WTC11 (cell line): ENCODE measurements around the gene ZNF160. TPM values are rescaled to one million over a fixed set of nuclear protein-coding genes. Genes with fewer than 3 reads are reported as not detected.

Source experiments
- ATAC-seq: fragments of 200-7000 bp; cut with Tn5 transposase; 2 replicates; pipeline ENCODE4 v1.10.0; 2021; ENCODE audit warnings: mild to moderate bottlenecking, moderate library complexity
- CTCF ChIA-PET: fragments of 300-600 bp; sonication (Branson Sonifier 250); formaldehyde crosslinking; loops from one replicate; lab custom pipeline; 2021; ENCODE audit warnings: antibody characterized with exemption; lab: Charles Lee
- POLR2A ChIA-PET: fragments of 350-600 bp; sonication (Branson Sonifier 250); formaldehyde crosslinking; loops from one replicate; lab custom pipeline; 2021; ENCODE audit warnings: antibody characterized with exemption; lab: Charles Lee
- DNase-seq: peaks from one replicate; pipeline ENCODE4 v3.0.0; 2021; ENCODE audit warnings: low spot score
- H3K27ac Mint-ChIP-seq: 2 replicates; pipeline ENCODE4 v1.8.0; 2021; ENCODE audit warnings: mixed read lengths
- H3K27me3 Mint-ChIP-seq: 2 replicates; pipeline ENCODE4 v1.8.0; 2021; ENCODE audit warnings: low read depth, mild to moderate bottlenecking, moderate library complexity, mixed read lengths
- H3K36me3 Mint-ChIP-seq: 2 replicates; pipeline ENCODE4 v1.8.0; 2021; ENCODE audit warnings: mixed read lengths
- H3K4me1 Mint-ChIP-seq: 2 replicates; pipeline ENCODE4 v1.8.0; 2022; ENCODE audit warnings: mixed read lengths
- H3K4me3 Mint-ChIP-seq: 2 replicates; pipeline ENCODE4 v1.8.0; 2021; ENCODE audit warnings: mild to moderate bottlenecking, moderate library complexity, mixed read lengths
- H3K9me3 Mint-ChIP-seq: 2 replicates; pipeline ENCODE4 v1.8.0; 2021; ENCODE audit warnings: mixed read lengths
- ATF1 ChIP-seq: sonication (generic); formaldehyde crosslinking; IDR thresholded peaks from 2 replicates; pipeline ENCODE4 v1.8.1; 2023; ENCODE audit warnings: mild to moderate bottlenecking, moderate library complexity, missing genetic modification reagents
- CTCF ChIP-seq: fragments of 200-600 bp; IDR thresholded peaks from 2 replicates; pipeline ENCODE4 v1.8.0; 2022; ENCODE audit warnings: antibody characterized with exemption
- E2F1 ChIP-seq: sonication (generic); formaldehyde crosslinking; IDR thresholded peaks from 2 replicates; pipeline ENCODE4 v1.8.0; 2022; ENCODE audit warnings: mild to moderate bottlenecking, missing genetic modification reagents
- FOXJ3 ChIP-seq: sonication (generic); formaldehyde crosslinking; IDR thresholded peaks from 2 replicates; pipeline ENCODE4 v1.9.0; 2021; ENCODE audit warnings: missing genetic modification reagents, mild to moderate bottlenecking, borderline replicate concordance
- FOXP4 ChIP-seq: sonication (generic); formaldehyde crosslinking; IDR thresholded peaks from 2 replicates; pipeline ENCODE4 v1.8.0; 2022; ENCODE audit warnings: mild to moderate bottlenecking, missing genetic modification reagents
- RELA ChIP-seq: sonication (generic); formaldehyde crosslinking; IDR thresholded peaks from 2 replicates; pipeline ENCODE4 v1.8.1; 2022; ENCODE audit warnings: missing genetic modification reagents, mild to moderate bottlenecking, borderline replicate concordance
- SMAD4 ChIP-seq: sonication (generic); formaldehyde crosslinking; IDR thresholded peaks from 2 replicates; pipeline ENCODE4 v1.8.0; 2022; ENCODE audit warnings: mild to moderate bottlenecking, missing genetic modification reagents
- ZMAT4 ChIP-seq: fragments of 250-450 bp; sonication (Bioruptor Pico); IDR thresholded peaks from 2 replicates; pipeline ENCODE4 v1.9.0; 2021; ENCODE audit warnings: mild to moderate bottlenecking
- ZNF532 ChIP-seq: fragments of 250-450 bp; sonication (Bioruptor Pico); IDR thresholded peaks from 2 replicates; pipeline ENCODE4 v1.9.0; 2021; ENCODE audit warnings: mild to moderate bottlenecking, borderline replicate concordance
- total RNA-seq: library from RNA; stranded (reverse); gene quantifications from 3 replicates; pipeline ENCODE4 v1.2.3, GENCODE V29; 2021
- TF ChIP-seq, protein P1 (sequence below): sonication (generic); formaldehyde crosslinking; IDR thresholded peaks from 2 replicates; pipeline ENCODE4 v1.8.0; 2023; ENCODE audit warnings: mild to moderate bottlenecking, missing genetic modification reagents
- TF ChIP-seq, protein P2 (sequence below): sonication (generic); formaldehyde crosslinking; IDR thresholded peaks from 2 replicates; pipeline ENCODE4 v1.8.1; 2023; ENCODE audit warnings: mild to moderate bottlenecking, missing genetic modification reagents, borderline replicate concordance

The ZNF160 gene
- total RNA-seq, 1 experiment from 2014 or later = 54.5 TPM

DNA sequence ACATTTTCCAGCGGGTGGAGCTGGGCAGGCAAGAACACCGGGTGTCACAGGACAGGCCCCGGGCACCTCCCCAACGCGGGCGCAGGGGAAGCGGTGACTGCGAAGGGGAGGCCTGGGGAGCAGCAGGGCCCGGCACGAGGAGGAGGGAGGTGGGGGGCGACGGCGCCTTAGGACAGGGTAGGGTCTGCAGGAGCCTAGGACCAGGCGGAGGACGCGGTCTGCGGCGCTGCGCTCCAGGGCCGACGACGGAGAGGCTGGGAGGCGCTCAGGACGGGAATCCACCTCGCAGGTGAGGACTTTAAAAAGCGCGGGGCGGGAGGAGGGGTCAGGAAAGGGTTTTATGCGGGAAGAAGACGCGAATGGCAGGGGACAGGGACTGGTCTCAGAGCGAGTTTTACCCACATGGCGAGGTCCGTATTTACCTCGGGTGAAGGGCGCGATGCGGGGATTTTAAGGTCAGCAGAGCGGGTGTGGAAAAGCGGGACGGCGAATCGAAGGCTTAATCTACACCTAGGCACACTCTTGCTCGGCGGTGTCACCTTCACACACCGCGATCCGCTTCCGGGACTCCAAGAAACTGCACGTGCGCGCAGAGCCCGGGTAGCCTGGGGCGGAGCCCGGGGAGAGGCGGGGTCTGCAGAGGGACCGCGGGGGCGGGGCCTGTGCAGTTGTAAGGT lies 45.2 kb downstream of the ZNF160 start (continued):
- TF ChIP-seq CTCF = no peak
- no peak for TF ChIP-seq ZNF532 (CRISPR knock-in tag)

DNA sequence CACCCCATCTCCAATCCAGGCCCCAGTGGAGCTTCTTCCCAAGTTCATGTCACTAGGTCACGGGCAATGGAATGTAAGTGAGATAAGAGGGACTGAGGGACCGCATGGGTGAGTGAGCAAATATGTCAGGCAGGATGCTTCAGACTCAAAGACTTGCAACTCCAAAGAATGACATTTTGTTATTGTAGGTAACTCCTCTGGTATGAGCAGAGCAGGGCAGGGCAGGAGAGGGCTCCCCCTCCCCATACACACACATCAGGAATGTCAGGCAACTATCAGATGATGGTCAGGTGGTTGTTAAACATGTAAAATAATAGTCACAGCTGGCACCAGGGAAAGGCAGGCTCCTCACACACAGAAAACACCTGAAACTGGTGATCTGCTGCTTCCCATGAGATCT lies 48.1 kb downstream of the ZNF160 start:
- Mint-ChIP-seq H3K4me1 (peaks cover 13% of the 10 kb centered on the region), H3K36me3 (peaks cover 13% of the 10 kb centered on the region), H3K9me3 (peaks cover 18% of the 10 kb centered on the region), H3K4me3 (no peak overlapping the region), H3K27me3 (peaks cover 47% of the 10 kb centered on the region), H3K27ac (no peak overlapping the region)
- ATAC-seq = no peak
- CTCF ChIA-PET = no interaction called here
- DNase-seq = no peak
- TF ChIP-seq ATF1 (CRISPR knock-in tag) (no peak), SMAD4 (CRISPR knock-in tag) (no peak), RELA (CRISPR knock-in tag) (no peak), FOXP4 (CRISPR knock-in tag) (no peak), ZMAT4 (CRISPR knock-in tag) (no peak), FOXJ3 (no peak), E2F1 (CRISPR knock-in tag) (no peak), CTCF (no peak)
- TF ChIP-seq, protein P1, sequence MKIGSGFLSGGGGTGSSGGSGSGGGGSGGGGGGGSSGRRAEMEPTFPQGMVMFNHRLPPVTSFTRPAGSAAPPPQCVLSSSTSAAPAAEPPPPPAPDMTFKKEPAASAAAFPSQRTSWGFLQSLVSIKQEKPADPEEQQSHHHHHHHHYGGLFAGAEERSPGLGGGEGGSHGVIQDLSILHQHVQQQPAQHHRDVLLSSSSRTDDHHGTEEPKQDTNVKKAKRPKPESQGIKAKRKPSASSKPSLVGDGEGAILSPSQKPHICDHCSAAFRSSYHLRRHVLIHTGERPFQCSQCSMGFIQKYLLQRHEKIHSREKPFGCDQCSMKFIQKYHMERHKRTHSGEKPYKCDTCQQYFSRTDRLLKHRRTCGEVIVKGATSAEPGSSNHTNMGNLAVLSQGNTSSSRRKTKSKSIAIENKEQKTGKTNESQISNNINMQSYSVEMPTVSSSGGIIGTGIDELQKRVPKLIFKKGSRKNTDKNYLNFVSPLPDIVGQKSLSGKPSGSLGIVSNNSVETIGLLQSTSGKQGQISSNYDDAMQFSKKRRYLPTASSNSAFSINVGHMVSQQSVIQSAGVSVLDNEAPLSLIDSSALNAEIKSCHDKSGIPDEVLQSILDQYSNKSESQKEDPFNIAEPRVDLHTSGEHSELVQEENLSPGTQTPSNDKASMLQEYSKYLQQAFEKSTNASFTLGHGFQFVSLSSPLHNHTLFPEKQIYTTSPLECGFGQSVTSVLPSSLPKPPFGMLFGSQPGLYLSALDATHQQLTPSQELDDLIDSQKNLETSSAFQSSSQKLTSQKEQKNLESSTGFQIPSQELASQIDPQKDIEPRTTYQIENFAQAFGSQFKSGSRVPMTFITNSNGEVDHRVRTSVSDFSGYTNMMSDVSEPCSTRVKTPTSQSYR (CRISPR knock-in tag) = no peak
- TF ChIP-seq, protein P2, sequence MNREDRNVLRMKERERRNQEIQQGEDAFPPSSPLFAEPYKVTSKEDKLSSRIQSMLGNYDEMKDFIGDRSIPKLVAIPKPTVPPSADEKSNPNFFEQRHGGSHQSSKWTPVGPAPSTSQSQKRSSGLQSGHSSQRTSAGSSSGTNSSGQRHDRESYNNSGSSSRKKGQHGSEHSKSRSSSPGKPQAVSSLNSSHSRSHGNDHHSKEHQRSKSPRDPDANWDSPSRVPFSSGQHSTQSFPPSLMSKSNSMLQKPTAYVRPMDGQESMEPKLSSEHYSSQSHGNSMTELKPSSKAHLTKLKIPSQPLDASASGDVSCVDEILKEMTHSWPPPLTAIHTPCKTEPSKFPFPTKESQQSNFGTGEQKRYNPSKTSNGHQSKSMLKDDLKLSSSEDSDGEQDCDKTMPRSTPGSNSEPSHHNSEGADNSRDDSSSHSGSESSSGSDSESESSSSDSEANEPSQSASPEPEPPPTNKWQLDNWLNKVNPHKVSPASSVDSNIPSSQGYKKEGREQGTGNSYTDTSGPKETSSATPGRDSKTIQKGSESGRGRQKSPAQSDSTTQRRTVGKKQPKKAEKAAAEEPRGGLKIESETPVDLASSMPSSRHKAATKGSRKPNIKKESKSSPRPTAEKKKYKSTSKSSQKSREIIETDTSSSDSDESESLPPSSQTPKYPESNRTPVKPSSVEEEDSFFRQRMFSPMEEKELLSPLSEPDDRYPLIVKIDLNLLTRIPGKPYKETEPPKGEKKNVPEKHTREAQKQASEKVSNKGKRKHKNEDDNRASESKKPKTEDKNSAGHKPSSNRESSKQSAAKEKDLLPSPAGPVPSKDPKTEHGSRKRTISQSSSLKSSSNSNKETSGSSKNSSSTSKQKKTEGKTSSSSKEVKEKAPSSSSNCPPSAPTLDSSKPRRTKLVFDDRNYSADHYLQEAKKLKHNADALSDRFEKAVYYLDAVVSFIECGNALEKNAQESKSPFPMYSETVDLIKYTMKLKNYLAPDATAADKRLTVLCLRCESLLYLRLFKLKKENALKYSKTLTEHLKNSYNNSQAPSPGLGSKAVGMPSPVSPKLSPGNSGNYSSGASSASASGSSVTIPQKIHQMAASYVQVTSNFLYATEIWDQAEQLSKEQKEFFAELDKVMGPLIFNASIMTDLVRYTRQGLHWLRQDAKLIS (CRISPR knock-in tag) = no peak
- POLR2A ChIA-PET = no interaction called here
